HG02938 (cell line): ENCODE measurements around the gene ZNF770.
"Not testable (repeated sequence)": the region's sequence is repeated elsewhere in the genome, so short reads cannot be mapped to it uniquely, and the experiment has no call there.

Experiments
- ATAC-seq: cut with Tn5 transposase; IDR thresholded peaks from one replicate; pipeline ENCODE4 v1.9.1; 2021; ENCODE audit warnings: mild to moderate bottlenecking, moderate library complexity; ENCODE audit not compliant: unreplicated experiment

Gene ZNF770

GRCh38 chr15:34984889-34985630, 3.0 kb downstream of the ZNF770 start:
- ATAC-seq = no peak

- no peak for ATAC-seq
Measured at GRCh38 chr15:34976743-34977142, 11.3 kb downstream of the ZNF770 start.

DNA sequence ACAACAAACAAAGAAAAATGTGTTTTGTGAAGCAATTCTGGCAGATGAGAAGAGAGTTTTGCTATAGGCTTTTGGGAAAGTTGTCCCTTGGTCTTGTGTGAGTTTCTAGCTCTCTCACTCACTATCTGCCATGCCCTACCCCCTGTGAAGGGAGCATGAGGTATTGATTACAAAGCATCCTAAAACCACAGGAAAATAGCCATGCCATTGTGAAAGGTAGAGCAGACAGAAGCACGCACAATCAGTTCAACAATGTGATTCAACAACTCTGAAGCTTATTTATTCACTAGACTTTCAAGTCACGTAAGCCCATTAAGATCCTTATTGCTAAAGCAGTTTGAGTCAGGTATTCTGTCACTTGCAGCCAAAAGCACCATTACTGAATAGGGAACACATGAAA, 12.0 kb downstream of the ZNF770 start:
- no peak for ATAC-seq

DNA sequence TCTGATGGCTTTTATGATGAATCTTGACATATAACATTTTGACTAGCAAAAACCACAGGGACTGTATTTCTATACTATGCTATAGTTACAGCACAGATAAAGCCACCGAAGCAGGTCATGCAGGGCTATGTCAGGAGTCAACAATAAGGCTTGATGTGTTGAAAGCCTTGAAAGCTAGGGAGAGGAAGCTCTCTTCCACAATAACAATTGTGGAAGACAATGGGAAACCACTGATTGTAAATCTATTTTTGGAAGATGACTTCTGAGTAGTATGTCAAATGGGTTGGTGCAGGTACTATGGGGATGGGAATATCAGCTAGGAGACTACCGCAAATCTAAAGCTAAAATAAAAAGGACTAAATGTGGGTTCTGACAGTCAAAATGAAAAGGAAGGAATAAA, 14.6 kb downstream of the ZNF770 start:
- ATAC-seq = no peak

GRCh38 chr15:34970098-34970643, 17.9 kb downstream of the ZNF770 start:
- peak; percentile 4 for ATAC-seq

- ATAC-seq = peak; percentile 95
Measured at GRCh38 chr15:34969340-34970097, 18.6 kb downstream of the ZNF770 start, which contains the start of gene AQR. Gene AQR, minus strand, starts transcription at chr15:34969742. Its CDS starts 129 bp downstream, at chr15:34969613.

DNA sequence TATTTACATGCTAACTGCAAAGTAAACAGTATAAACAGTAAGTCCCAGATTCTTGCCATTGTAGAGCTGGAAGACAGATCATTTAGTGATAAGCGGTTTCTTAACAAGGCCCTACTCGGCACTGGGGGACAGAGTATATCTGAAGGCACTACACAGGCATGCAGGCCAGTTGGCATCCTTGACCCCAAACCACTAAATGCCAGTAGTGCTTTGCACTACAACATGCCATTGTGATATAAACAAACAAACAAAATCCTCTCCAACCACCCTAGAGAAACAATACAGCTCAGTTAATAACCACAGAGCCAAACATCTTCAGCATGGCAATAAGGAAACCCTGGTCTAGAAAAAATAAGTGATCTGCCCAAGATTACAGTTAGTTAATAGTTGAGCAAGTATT, 23.8 kb downstream of the ZNF770 start:
- no peak for ATAC-seq

GRCh38 chr15:34953851-34954250, 34.2 kb downstream of the ZNF770 start:
- no peak for ATAC-seq

DNA sequence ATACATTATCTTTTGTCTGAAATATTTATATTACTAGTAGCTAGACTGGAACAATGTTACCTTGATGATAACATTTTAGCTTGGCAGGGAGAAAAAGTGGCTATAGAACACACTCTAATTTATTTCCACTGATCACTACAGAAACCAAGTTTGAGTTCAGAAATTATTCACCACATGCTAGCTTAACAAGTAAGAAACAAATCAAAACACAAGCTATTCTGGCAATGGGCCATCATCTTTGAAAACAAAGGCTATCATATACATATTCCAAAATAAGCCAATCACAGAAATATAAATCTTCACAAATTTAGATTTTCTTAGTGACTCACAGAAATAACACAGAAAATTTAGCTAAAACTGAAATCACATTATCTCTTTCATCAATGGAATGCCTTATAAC, 35.6 kb downstream of the ZNF770 start:
- ATAC-seq = no peak

DNA sequence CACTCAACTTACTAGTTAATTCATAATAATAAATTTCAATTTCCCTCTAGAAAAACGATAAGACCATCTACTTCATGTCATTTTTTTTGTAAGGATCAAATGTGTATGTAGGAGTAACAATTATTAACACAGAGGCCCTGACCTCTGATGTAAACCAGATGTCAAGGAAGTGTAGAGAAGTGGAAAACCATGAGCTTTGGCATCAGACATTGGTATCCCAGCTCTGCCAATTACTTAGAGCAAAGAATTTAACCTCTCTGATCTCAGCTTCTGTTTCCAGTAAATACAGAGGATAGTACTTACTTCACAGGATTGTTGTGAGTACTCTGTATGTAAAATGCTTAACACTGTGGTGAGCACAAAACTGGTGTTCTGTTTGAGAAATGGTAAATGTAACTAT, 36.1 kb downstream of the ZNF770 start:
- ATAC-seq = no peak

GRCh38 chr15:34944936-34945335, 43.2 kb downstream of the ZNF770 start:
- ATAC-seq = no peak

DNA sequence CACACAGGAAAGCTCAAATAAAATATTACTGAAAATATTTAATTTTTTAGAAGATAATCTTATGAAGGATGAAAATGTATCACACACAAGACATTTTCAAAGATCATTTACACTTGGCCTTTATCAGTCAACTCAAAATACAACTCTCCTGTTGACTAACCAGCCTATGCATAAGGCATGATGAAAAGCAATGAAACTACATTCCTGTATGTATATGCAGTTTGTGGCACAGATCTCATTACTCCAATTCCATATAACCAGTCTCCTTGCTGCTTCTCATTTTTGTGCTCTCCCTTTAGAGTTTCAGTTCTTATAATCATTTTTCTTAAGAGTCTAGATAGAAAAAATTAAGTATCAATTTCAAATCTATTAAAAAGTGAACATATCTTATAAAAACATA, 44.4 kb downstream of the ZNF770 start:
- ATAC-seq = no peak

DNA sequence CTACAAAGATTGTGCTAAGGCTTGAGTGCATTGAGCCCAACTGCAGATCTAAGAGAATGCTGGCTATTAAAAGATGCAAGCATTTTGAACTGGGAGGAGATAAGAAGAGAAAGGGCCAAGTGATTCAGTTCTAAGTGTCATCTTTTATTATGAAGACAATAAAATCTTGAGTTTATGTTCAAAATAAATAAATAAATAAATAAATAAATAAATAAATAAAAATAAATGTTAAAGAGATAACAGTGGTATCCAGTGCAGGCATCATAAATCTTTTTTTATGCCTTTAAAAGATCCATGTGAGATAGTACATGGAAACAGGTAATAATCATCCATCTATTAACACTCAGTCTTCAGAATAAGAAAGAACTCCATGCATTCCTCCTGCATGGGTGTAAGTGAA, 44.8 kb downstream of the ZNF770 start:
- ATAC-seq = not testable (repeated sequence)

DNA sequence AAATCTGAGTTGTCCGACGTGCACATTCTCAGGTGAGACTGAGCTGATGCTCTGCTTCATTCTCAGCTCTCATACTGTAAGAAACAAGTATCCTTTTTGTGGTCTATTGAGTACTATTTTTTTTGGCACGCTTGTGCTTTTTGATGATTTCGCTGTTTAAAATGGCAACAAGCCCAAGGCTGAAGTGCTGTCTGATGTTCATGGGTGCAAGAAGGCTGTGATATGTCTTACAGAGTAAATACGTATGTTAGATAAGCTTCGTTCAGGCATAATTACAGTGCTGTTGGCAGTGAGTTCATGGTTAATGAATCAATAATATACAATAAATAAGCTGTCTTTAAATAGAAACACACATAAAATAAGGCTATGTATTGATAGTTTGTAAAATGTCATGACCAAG, 45.7 kb downstream of the ZNF770 start:
- no peak for ATAC-seq

DNA sequence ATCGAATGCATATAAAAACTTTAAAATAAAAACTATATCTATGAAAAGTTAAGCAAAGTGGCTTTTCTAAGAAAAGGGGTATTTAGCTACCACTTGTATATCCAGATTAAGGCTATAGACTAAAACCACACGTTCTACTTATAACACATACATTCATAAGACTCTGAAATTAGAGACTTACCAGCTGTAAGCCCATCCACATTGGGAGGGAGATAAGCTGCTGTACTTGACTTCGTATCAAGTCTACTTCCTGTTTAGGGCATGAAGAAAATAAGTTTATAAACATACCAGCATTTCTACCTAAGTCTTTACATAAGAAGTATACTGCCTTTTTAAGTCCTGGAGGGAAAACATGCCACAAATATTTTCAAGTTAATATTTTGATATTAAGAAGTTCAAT, 46.3 kb downstream of the ZNF770 start:
- no peak for ATAC-seq

- ATAC-seq = no peak
Measured at GRCh38 chr15:34941185-34941698, 46.8 kb downstream of the ZNF770 start.

DNA sequence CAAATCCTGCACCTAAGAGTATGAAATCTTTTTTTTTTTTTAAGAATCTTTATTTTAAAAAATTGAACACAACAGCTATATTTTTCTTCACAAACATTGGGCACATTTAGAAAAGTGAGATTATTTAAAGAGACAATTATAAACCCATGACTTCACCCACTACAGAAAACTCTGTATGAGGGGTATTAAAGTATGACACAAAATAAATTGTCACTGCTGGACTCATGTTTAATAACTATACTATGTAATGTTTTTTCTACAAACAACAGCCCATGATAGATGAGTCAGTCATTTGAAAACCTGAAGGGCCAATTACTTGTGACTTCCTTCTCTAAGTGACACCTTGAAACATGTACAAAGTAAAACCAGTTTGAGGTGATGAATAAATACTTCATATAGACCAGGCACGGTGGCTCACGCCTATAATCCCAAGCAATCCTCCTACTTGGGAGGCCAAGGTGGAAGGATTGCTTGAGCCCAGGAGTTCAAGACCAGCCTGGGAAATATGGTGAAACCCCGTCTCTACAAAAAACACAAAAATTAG, 54.6 kb downstream of the ZNF770 start:
- ATAC-seq = no peak

DNA sequence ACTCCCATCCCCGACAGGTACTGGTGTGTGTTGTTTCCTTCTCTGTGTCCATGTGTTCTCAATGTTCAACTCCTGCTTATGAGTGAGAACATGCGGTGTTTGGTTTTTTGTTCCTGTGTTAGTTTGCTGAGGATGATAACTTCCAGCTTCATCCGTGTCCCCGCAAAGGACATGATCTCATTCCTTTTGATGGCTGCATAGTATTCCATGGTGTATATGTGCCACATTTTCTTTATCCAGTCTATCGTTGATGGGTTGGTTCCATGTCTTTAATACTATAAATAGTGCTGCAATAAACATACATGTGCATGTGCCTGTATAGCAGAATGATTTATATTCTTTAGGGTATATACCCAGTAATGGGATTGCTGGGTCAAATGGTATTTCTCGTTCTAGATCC, 59.7 kb downstream of the ZNF770 start:
- ATAC-seq = not testable (repeated sequence)
